ENCODE measurements around the gene SETBP1.

Gene SETBP1

GRCh38 chr18:44936485-44936884 is 255.8 kb downstream of the SETBP1 start:
- H3K4me3 ChIP-seq (ENCODE audit: low read length): no peak overlapping the region
- DNase-seq (ENCODE audit: low read depth, low spot score): no peak

GRCh38 chr18:44937960-44938719 is 257.5 kb downstream of the SETBP1 start:
- no peak overlapping the region for H3K4me3 ChIP-seq (ENCODE audit: low read length)
- no peak for DNase-seq (ENCODE audit: low read depth, low spot score)

- no peak for DNase-seq (ENCODE audit: low read depth, low spot score)
- H3K4me3 ChIP-seq (ENCODE audit: low read length): no peak overlapping the region
Observed at GRCh38 chr18:44938720-44939665, 258.3 kb downstream of the SETBP1 start.

GRCh38 chr18:44941516-44941915 is 260.8 kb downstream of the SETBP1 start:
- no peak overlapping the region for H3K4me3 ChIP-seq (ENCODE audit: low read length)
- no peak for DNase-seq (ENCODE audit: low read depth, low spot score)

GRCh38 chr18:44942073-44942472 is 261.4 kb downstream of the SETBP1 start:
- no peak overlapping the region for H3K4me3 ChIP-seq (ENCODE audit: low read length)
- no peak for DNase-seq (ENCODE audit: low read depth, low spot score)

- DNase-seq (ENCODE audit: low read depth, low spot score): no peak
- H3K4me3 ChIP-seq (ENCODE audit: low read length): no peak overlapping the region
Observed at GRCh38 chr18:44943311-44943881, 262.7 kb downstream of the SETBP1 start.

GRCh38 chr18:44944461-44944860 is 263.8 kb downstream of the SETBP1 start:
- DNase-seq (ENCODE audit: low read depth, low spot score): no peak
- no peak overlapping the region for H3K4me3 ChIP-seq (ENCODE audit: low read length)

GRCh38 chr18:44945888-44946401 is 265.3 kb downstream of the SETBP1 start:
- no peak for DNase-seq (ENCODE audit: low read depth, low spot score)
- H3K4me3 ChIP-seq (ENCODE audit: low read length): no peak overlapping the region

- no peak for DNase-seq (ENCODE audit: low read depth, low spot score)
- no peak overlapping the region for H3K4me3 ChIP-seq (ENCODE audit: low read length)
Observed at GRCh38 chr18:44946529-44947113, 265.9 kb downstream of the SETBP1 start.

- H3K4me3 ChIP-seq (ENCODE audit: low read length): no peak overlapping the region
Observed at GRCh38 chr18:44949967-44950366, 269.3 kb downstream of the SETBP1 start.

GRCh38 chr18:44950685-44951195 is 270.1 kb downstream of the SETBP1 start:
- no peak overlapping the region for H3K4me3 ChIP-seq (ENCODE audit: low read length)
- no peak for DNase-seq (ENCODE audit: low read depth, low spot score)

More at GRCh38 chr18:44949967-44950366, 269.3 kb downstream of the SETBP1 start:
- no peak for DNase-seq (ENCODE audit: low read depth, low spot score)

GRCh38 chr18:44951748-44952147 is 271.1 kb downstream of the SETBP1 start:
- no peak overlapping the region for H3K4me3 ChIP-seq (ENCODE audit: low read length)

GRCh38 chr18:44954257-44954656 is 273.6 kb downstream of the SETBP1 start:
- no peak overlapping the region for H3K4me3 ChIP-seq (ENCODE audit: low read length)
- no peak for DNase-seq (ENCODE audit: low read depth, low spot score)

More at GRCh38 chr18:44951748-44952147, 271.1 kb downstream of the SETBP1 start:
- DNase-seq (ENCODE audit: low read depth, low spot score): no peak

GRCh38 chr18:44955825-44956224 is 275.1 kb downstream of the SETBP1 start:
- no peak overlapping the region for H3K4me3 ChIP-seq (ENCODE audit: low read length)
- DNase-seq (ENCODE audit: low read depth, low spot score): no peak

- H3K4me3 ChIP-seq (ENCODE audit: low read length): no peak overlapping the region
- no peak for DNase-seq (ENCODE audit: low read depth, low spot score)
Observed at GRCh38 chr18:44957025-44957424, 276.3 kb downstream of the SETBP1 start.

GRCh38 chr18:44957461-44957860 is 276.8 kb downstream of the SETBP1 start:
- DNase-seq (ENCODE audit: low read depth, low spot score): no peak
- H3K4me3 ChIP-seq (ENCODE audit: low read length): no peak overlapping the region

- H3K4me3 ChIP-seq (ENCODE audit: low read length): no peak overlapping the region
- DNase-seq (ENCODE audit: low read depth, low spot score): no peak
Observed at GRCh38 chr18:44958040-44958439, 277.4 kb downstream of the SETBP1 start.

GRCh38 chr18:44958455-44958854 is 277.8 kb downstream of the SETBP1 start:
- no peak overlapping the region for H3K4me3 ChIP-seq (ENCODE audit: low read length)
- no peak for DNase-seq (ENCODE audit: low read depth, low spot score)

GRCh38 chr18:44959013-44959412 is 278.3 kb downstream of the SETBP1 start:
- H3K4me3 ChIP-seq (ENCODE audit: low read length): no peak overlapping the region
- DNase-seq (ENCODE audit: low read depth, low spot score): no peak

Data from Jurkat, Clone E6-1 (cell line).